G401.6 (cell line): Measurements from ENCODE around the gene PPFIA3.

Experiments
- FAIRE-seq: peaks from 2 replicates; lab custom pipeline; 2012; peaks lifted over from hg19 to GRCh38; lab: Jason Lieb, UNC

PPFIA3 gene

DNA sequence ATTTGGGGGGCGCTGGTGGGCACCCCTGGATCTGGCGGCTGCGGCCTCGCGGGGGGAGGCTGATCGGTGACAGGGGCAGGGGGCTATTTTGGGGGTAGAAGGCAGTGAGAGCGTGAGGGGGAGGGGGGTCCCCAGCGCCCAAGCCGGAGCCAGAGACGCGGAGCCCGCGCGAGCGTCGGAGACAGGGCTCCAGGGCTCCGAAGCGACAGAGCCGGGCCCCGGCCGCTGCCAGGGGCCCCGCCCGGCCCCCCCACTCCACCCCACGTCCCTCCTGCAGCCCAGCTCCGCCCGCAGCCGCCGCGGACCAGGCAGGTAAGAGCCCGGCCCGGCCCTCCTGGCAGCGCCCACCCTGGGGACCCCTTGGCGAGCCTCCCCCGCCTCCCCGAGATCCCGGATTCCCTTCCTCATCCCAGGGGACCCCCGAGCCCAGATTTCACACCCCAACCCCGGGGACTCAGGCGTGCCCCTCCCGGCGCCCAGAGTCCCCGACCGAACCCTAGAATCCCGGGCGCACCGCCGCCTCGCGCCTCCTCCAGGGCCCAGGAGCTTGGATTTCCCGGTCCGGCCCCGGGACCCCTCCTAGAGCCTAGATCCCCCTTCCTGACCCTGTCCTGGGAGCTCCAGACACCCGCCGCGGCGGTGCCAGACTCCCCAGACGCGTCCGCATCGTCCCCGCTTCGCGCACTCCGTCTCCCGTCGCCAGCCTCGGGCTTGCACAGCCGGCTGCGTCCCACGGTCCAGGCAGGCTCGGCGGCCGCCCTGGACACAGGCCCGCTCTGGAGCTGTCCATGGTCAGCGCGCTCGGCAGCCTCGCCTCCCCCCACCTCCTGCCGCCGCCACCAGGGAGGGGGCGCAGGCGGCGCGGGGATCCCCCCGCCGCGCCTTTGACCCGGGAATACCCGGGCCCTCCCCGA lies at the start of gene PPFIA3:
TSS of gene PPFIA3 (plus strand) at position 134 of the 914 bp plus-strand sequence. CDS start 8,330 bp downstream, outside the sequence.
- no peak for FAIRE-seq

DNA sequence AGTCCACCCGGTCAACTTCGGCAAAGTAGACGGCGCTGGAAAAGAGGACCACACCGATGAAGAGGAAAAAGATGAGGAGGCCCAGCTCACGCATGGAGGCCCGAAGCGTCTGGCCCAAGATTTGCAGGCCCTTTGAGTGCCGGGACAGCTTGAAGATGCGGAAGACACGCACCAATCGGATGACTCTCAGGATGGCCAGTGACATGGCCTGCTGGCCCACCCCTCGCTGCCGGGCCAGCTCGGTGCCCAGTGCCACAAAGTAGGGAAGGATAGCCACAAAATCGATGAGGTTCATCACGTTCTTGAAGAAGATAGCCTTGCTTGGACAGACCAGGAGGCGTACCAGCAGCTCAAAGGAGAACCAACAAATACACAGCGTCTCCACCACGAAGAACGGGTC lies 48.9 kb upstream of the PPFIA3 start:
- FAIRE-seq, result no peak

GRCh38 chr19:49071860-49072547 lies 47.3 kb upstream of the PPFIA3 start:
- no peak for FAIRE-seq

DNA sequence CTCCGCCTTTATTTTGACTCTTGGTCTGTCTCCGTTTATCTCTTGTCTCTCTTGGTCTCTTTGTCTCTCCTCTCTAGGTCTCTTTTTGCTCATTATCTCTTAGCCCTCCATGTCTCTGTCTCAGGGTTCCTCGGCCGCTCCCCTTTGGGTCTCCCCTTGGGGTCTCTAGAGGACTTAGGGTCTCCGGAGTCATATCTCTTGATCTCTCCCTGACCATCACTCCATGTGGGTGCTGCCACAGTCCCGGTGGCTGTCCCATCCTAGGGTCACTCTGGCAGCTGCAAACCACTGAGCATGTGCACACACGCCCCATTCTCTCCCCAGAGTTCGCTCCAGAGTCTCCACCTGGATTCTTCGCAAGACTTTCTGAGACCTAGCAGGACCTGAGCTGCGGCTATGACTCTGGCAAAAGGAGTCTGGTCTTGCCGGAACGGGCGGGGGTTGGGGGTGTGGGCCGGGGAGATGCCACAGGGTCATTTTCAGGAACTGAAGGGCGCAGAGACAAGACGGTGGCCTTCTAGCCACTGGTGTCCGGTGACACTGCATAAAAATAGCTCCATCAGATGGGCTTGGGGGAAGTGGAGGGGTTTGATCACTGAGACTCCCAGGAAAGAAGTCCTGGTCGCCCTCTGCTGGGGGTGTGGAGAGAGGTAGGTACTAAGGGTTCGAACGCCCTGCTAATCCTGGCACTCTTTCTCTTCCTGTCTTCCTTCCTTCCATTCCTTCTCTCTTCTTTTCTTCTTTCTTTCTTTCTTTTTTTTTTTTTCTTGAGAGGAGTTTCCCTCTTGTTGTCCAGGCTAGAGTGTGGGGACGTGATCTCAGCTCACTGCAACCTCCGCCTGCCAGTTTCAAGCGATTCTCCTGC lies 45.6 kb upstream of the PPFIA3 start:
- no peak for FAIRE-seq

- peak; percentile 57 for FAIRE-seq
Measured at GRCh38 chr19:49074869-49075268, 44.5 kb upstream of the PPFIA3 start.

GRCh38 chr19:49080392-49080791 lies 39.0 kb upstream of the PPFIA3 start:
- no peak for FAIRE-seq

DNA sequence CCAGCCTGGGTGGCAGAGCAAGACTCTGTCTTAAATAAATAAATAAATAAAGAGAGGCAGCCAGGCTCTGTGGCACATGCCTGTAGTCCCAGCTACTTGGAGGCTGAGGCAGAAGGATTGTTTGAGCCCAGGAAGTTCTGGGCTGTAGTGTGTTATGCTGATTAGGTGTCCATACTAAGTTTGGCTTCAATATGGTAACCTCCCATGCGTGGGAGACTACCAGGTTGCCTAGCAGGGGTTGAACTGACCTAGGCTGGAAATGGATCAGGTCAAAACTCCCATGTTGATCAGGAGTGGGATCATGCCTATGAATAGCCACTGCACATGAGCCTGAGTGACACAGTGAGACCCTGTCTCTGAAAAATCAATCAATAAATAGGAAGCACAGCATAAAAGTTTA lies 38.1 kb upstream of the PPFIA3 start:
- no peak for FAIRE-seq

DNA sequence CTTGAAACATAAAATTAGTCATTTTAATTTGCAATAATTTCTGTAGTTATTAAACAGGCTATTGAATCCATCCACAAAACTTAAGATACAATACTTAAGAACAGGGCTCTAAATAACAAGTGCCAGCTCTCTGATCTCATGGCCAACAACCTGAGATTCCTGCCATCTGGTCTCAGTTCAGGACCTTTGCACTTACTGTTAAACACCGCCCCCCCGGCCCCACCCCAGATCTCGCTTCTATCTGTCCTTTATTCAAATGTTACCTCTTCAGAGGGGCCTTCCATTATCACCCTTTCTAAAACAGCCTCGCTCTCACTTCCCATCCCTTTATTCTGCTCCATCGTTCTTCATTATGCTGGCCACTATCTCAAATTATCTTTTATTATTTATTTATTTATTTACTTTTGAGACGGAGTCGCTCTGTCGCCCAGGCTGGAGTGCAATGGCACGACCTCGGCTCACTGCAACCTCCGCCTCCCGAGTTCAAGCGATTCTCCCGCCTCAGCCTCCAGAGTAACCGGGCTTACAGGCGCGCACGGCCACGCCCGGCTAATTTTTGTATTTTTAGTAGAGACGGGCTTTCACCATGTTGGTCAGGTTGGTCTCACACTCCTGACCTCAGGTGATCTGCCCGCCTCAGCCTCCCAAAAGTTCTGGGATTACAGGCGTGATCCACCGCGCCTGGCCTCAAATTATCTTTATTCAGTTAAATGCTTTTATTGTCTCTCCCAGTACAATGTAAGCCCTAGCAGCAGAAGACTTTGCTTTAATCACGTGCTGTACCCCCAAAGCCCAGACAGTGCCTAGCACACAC lies 34.9 kb upstream of the PPFIA3 start:
- no peak for FAIRE-seq

GRCh38 chr19:49085020-49085867 lies 34.1 kb upstream of the PPFIA3 start, which contains the start of gene SNRNP70:
SNRNP70 (plus strand) TSS chr19:49085451; CDS start chr19:49086415, 964 bp downstream.
- FAIRE-seq, result peak; percentile 96

DNA sequence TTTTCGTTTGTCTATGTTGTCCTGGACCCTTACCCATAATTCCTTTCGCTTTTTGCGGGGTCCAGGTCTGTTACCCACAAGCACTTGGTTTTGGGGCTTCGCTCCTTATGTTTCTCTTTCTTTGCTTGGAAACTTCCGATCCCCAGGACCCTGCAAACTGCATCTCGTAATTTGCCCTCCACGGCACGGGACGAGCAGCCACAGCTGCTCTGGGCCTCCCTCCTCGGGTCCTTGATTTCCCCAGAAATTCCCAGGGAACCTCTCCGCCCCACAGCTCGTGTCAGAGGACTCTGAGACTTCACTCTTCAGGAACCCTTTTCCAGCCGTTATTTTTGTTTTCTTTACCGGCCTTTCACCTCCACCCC lies 33.5 kb upstream of the PPFIA3 start:
- FAIRE-seq, result no peak

GRCh38 chr19:49086296-49086695 lies 33.0 kb upstream of the PPFIA3 start:
- FAIRE-seq, result no peak

GRCh38 chr19:49091391-49092038 lies 27.8 kb upstream of the PPFIA3 start:
- no peak for FAIRE-seq

DNA sequence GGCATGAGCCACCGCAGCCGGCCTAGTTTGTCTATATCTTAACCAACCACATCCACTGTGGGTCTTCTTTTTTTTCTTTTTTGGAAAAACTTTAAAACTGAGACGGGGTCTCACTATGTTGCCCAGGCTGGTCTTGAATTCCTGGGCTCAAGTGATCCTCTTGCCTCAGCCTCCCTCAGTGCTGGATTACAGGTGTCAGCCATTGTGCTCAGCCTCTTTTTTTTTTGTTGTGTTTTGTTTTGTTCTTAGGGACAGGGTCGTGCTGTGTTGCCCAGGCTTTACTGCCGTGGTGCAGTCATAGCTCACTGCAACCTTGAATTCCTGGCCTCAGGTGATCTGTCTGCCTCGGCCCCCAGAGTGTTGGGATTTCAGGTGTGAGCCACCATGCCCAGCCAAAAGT lies 26.7 kb upstream of the PPFIA3 start:
- no peak for FAIRE-seq

- no peak for FAIRE-seq
Measured at GRCh38 chr19:49094505-49095482, 24.6 kb upstream of the PPFIA3 start.

- FAIRE-seq, result peak; percentile 97
Measured at GRCh38 chr19:49097453-49098288, 21.7 kb upstream of the PPFIA3 start.

- FAIRE-seq, result no peak
Measured at GRCh38 chr19:49098795-49099194, 20.5 kb upstream of the PPFIA3 start.

- no peak for FAIRE-seq
Measured at GRCh38 chr19:49101160-49101559, 18.2 kb upstream of the PPFIA3 start.

GRCh38 chr19:49102303-49102702 lies 17.0 kb upstream of the PPFIA3 start:
- FAIRE-seq, result no peak
